Stromal cell of bone marrow (primary cell): Measurements from ENCODE around the gene NOTCH2.
"Not testable (repeated sequence)": the region's sequence is repeated elsewhere in the genome, so short reads cannot be mapped to it uniquely, and the experiment has no call there.

ENCODE experiments used
- DNase-seq: peaks from one replicate; pipeline ENCODE4 v3.0.0-alpha.2; 2012; ENCODE audit warnings: low read depth

The NOTCH2 gene

GRCh38 chr1:120069067-120069919, at the start of gene NOTCH2:
Gene NOTCH2 (minus strand): TSS chr1:120069662. CDS start chr1:120069406, 256 bp downstream.
- not testable (repeated sequence) for DNase-seq

- DNase-seq, result not testable (repeated sequence)
Measured at GRCh38 chr1:120117371-120118177, 48.1 kb upstream of the NOTCH2 start.

GRCh38 chr1:120116094-120116493, 46.6 kb upstream of the NOTCH2 start:
- peak; percentile 82 for DNase-seq

- not testable (repeated sequence) for DNase-seq
Measured at GRCh38 chr1:120113134-120113533, 43.7 kb upstream of the NOTCH2 start.

GRCh38 chr1:120112212-120112611, 42.8 kb upstream of the NOTCH2 start:
- DNase-seq, result not testable (repeated sequence)

- DNase-seq, result not testable (repeated sequence)
Measured at GRCh38 chr1:120111771-120112170, 42.3 kb upstream of the NOTCH2 start.

GRCh38 chr1:120111008-120111407, 41.5 kb upstream of the NOTCH2 start:
- DNase-seq, result not testable (repeated sequence)

- DNase-seq, result not testable (repeated sequence)
Measured at GRCh38 chr1:120109656-120110055, 40.2 kb upstream of the NOTCH2 start.

GRCh38 chr1:120109180-120109579, 39.7 kb upstream of the NOTCH2 start:
- not testable (repeated sequence) for DNase-seq

- DNase-seq, result not testable (repeated sequence)
Measured at GRCh38 chr1:120105288-120105687, 35.8 kb upstream of the NOTCH2 start.

GRCh38 chr1:120103768-120104167, 34.3 kb upstream of the NOTCH2 start:
- not testable (repeated sequence) for DNase-seq

GRCh38 chr1:120101593-120101992, 32.1 kb upstream of the NOTCH2 start:
- DNase-seq, result not testable (repeated sequence)

- not testable (repeated sequence) for DNase-seq
Measured at GRCh38 chr1:120100590-120100989, 31.1 kb upstream of the NOTCH2 start.

- not testable (repeated sequence) for DNase-seq
Measured at GRCh38 chr1:120098986-120099759, 29.7 kb upstream of the NOTCH2 start.

GRCh38 chr1:120096981-120097545, 27.6 kb upstream of the NOTCH2 start:
- DNase-seq, result not testable (repeated sequence)

GRCh38 chr1:120093548-120094181, 24.2 kb upstream of the NOTCH2 start:
- not testable (repeated sequence) for DNase-seq

GRCh38 chr1:120092232-120093218, 23.1 kb upstream of the NOTCH2 start:
- DNase-seq, result not testable (repeated sequence)

- not testable (repeated sequence) for DNase-seq
Measured at GRCh38 chr1:120090830-120091229, 21.4 kb upstream of the NOTCH2 start.

- peak; percentile 41 for DNase-seq
Measured at GRCh38 chr1:120087959-120088358, 18.5 kb upstream of the NOTCH2 start.

- DNase-seq, result not testable (repeated sequence)
Measured at GRCh38 chr1:120069920-120070214, 405 bp upstream of the NOTCH2 start.
